DND-41 (cell line): ENCODE data around the gene FXYD4.

Experiments used
- EZH2 ChIP-seq: IDR thresholded peaks from 3 replicates; pipeline ENCODE4 v1.6.1; 2012; ENCODE audit warnings: borderline replicate concordance, low read depth, mild to moderate bottlenecking, moderate library complexity, low read length, inconsistent platforms; ENCODE audit not compliant: severe bottlenecking
- TF ChIP-seq, protein P1 (sequence below): IDR thresholded peaks from 2 replicates; pipeline ENCODE4 v1.5.1; 2012; ENCODE audit warnings: borderline replicate concordance, low read length, moderate library complexity, mild to moderate bottlenecking; ENCODE audit not compliant: poor library complexity, severe bottlenecking; ENCODE audit errors: extremely low read depth

DNA sequence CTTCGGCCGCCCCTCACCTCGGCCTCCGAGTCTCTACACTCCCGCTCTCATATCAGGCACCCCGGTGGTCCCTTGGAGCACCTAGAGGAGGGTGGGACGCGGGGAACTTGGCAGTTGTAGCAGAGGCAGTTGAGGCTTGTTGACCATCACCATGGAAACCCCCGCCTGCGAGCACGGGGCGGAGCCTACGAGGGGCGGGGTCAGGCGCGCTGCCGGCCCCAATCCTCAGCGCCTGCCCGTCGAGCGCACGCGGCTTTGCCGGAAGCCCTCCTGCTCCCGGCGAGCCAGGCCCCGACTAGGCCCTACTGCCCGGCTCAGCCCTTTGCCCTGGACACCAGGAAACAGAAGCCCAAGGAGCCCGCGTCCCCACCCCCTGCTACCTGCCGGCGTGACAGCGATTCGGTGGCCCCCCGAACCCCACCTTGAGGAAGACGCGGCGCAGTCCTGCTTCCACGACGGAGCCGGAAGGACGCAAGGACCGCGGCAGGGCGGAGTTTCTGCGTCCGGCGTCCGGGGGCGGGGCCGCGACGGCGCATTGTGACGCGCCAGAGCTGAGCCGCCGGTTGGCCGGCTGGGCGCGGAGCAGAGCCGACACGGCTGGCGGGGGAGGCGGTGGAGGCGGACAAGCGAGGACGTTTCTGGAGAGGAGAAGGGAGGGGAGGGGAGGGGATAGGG, 37.4 kb downstream of the FXYD4 start, which contains the start of gene HNRNPF:
- TF ChIP-seq, protein P1, sequence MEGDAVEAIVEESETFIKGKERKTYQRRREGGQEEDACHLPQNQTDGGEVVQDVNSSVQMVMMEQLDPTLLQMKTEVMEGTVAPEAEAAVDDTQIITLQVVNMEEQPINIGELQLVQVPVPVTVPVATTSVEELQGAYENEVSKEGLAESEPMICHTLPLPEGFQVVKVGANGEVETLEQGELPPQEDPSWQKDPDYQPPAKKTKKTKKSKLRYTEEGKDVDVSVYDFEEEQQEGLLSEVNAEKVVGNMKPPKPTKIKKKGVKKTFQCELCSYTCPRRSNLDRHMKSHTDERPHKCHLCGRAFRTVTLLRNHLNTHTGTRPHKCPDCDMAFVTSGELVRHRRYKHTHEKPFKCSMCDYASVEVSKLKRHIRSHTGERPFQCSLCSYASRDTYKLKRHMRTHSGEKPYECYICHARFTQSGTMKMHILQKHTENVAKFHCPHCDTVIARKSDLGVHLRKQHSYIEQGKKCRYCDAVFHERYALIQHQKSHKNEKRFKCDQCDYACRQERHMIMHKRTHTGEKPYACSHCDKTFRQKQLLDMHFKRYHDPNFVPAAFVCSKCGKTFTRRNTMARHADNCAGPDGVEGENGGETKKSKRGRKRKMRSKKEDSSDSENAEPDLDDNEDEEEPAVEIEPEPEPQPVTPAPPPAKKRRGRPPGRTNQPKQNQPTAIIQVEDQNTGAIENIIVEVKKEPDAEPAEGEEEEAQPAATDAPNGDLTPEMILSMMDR, result no peak
- TF ChIP-seq EZH2, result no peak
